ENCODE results near the gene USP38.

Gene USP38

DNA sequence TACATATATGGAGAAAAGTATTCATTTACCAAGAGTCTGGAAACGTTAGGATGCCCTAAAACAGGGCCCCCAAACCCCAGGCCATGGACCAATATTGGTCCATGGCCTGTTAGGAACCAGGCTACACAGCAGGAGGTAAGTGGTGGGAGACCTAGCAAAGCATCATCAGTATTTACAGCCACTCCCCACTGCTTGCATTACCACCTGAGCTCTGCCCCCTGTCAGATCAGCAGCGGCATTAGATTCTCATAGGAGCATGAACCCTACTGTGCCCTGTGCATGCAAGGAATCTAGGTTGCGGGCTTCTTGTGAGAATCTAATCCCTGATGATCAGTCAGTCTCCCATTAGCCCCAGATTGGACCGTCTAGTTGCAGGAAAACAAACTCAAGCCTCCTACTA lies 62.3 kb downstream of the USP38 start:
- no peak overlapping the region for H3K4ac ChIP-seq (ENCODE audit: low read depth, low read length)
- H3K79me2 ChIP-seq (ENCODE audit: control insufficient read depth, insufficient read depth, low read length, poor library complexity): no peaks in the 10 kb centered on the region
- no peak overlapping the region for H3K18ac ChIP-seq (ENCODE audit: low read length)
- no peak overlapping the region for H3K14ac ChIP-seq (ENCODE audit: low read length)
- H3K4me1 ChIP-seq (ENCODE audit: control insufficient read depth in 1 of 2, insufficient read depth in 2 of 2, low read length in 2 of 2): no peaks in the 10 kb centered on the region
- H2BK120ac ChIP-seq (ENCODE audit: insufficient read depth, low read length, poor library complexity): no peak overlapping the region
- H4K91ac ChIP-seq (ENCODE audit: low read depth, low read length): no peak overlapping the region
- no peak overlapping the region for H4K8ac ChIP-seq (ENCODE audit: low read depth, low read length)
- no peaks in the 10 kb centered on the region for H3K36me3 ChIP-seq (ENCODE audit: control insufficient read depth in 1 of 2, insufficient read depth in 2 of 2, low read length in 2 of 2)
- H3K4me2 ChIP-seq (ENCODE audit: low read length): no peak overlapping the region
- no peak for DNase-seq
- no peak overlapping the region for H3K27ac ChIP-seq (ENCODE audit: low read depth, low read length)
- H2AFZ ChIP-seq (ENCODE audit: insufficient read depth, low read length, poor library complexity): no peak overlapping the region
- peaks cover 2% of the 10 kb centered on the region for H3K9me3 ChIP-seq (ENCODE audit: insufficient read depth, low read depth, low read length)
- H4K12ac ChIP-seq (ENCODE audit: low read depth, low read length): no peak overlapping the region
- no peak overlapping the region for H3K23ac ChIP-seq (ENCODE audit: low read length)
- no peak overlapping the region for H3K9ac ChIP-seq (ENCODE audit: low read length)
- no peak overlapping the region for H2BK12ac ChIP-seq (ENCODE audit: low read length)
- H3K27me3 ChIP-seq (ENCODE audit: insufficient read depth, low read length): no peaks in the 10 kb centered on the region
- H3K4me3 ChIP-seq (ENCODE audit: low read depth, low read length): no peak overlapping the region
- H2BK5ac ChIP-seq (ENCODE audit: low read depth, low read length, poor library complexity): no peak overlapping the region
- no CpG with 5 or more reads among the region's 4 CpGs for WGBS (ENCODE audit: extremely low coverage, insufficient coverage, insufficient read length)
- no peak overlapping the region for H2AK5ac ChIP-seq (ENCODE audit: low read length)
- H3K79me1 ChIP-seq (ENCODE audit: low read length): no peaks in the 10 kb centered on the region

DNA sequence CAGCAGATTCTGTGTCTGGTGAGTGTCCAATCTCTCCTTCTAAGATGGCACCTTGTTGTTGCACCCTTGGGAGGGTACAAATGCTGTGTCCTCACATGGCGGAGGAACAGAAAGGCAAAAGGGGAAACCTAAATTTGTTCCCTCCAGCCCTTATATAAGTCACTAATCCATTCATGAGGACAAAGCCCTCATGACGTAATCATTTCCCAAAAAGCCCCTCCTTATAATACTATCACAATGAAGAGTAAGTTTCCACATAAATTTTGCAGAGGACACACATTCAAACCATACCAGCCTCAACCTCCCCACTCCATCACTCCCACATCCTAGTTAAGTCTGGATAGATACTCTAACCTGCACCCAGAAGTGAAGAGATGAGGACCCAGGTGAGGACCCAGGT lies 63.1 kb downstream of the USP38 start:
- Histone ChIP-seq H3K79me2 (ENCODE audit: control insufficient read depth, insufficient read depth, low read length, poor library complexity) (no peaks in the 10 kb centered on the region), H3K14ac (ENCODE audit: low read length) (no peak overlapping the region), H4K12ac (ENCODE audit: low read depth, low read length) (no peak overlapping the region), H3K23ac (ENCODE audit: low read length) (no peak overlapping the region), H3K4me3 (ENCODE audit: low read depth, low read length) (no peak overlapping the region), H3K36me3 (ENCODE audit: control insufficient read depth in 1 of 2, insufficient read depth in 2 of 2, low read length in 2 of 2) (no peaks in the 10 kb centered on the region), H3K27ac (ENCODE audit: low read depth, low read length) (no peak overlapping the region), H3K4ac (ENCODE audit: low read depth, low read length) (no peak overlapping the region), H2AK5ac (ENCODE audit: low read length) (no peak overlapping the region), H3K9ac (ENCODE audit: low read length) (no peak overlapping the region), H4K91ac (ENCODE audit: low read depth, low read length) (no peak overlapping the region), H3K9me3 (ENCODE audit: insufficient read depth, low read depth, low read length) (no peaks in the 10 kb centered on the region), H3K4me1 (ENCODE audit: control insufficient read depth in 1 of 2, insufficient read depth in 2 of 2, low read length in 2 of 2) (no peaks in the 10 kb centered on the region), H4K8ac (ENCODE audit: low read depth, low read length) (no peak overlapping the region), H2BK12ac (ENCODE audit: low read length) (no peak overlapping the region), H3K4me2 (ENCODE audit: low read length) (no peak overlapping the region), H3K79me1 (ENCODE audit: low read length) (no peaks in the 10 kb centered on the region), H3K18ac (ENCODE audit: low read length) (no peak overlapping the region), H2AFZ (ENCODE audit: insufficient read depth, low read length, poor library complexity) (no peak overlapping the region), H3K27me3 (ENCODE audit: insufficient read depth, low read length) (no peaks in the 10 kb centered on the region), H2BK5ac (ENCODE audit: low read depth, low read length, poor library complexity) (no peak overlapping the region), H2BK120ac (ENCODE audit: insufficient read depth, low read length, poor library complexity) (no peak overlapping the region)
- no peak for DNase-seq
- WGBS (ENCODE audit: extremely low coverage, insufficient coverage, insufficient read length): no CpG with 5 or more reads among the region's 2 CpGs

DNA sequence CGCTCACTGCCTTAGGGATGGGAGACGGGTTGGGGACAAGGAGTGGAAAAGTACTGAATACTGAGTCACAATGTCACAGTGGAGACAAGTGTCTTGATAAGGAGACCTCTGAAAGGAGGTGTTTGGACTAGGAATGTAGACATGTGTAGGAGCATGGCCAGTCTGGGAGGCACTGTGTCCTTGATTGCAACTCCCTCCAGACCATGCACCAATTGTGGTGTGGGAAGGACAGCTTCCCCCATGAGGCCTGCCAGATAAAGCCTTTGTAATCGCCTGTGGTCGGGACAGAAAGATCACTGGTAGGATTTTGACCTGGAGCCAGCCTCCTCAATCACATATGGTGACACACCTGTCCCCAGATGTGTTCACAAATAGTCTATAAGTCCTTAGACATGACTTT lies 64.1 kb downstream of the USP38 start:
- Histone ChIP-seq H4K12ac (ENCODE audit: low read depth, low read length) (no peak overlapping the region), H4K8ac (ENCODE audit: low read depth, low read length) (no peak overlapping the region), H2BK12ac (ENCODE audit: low read length) (no peak overlapping the region), H3K9ac (ENCODE audit: low read length) (no peak overlapping the region), H3K18ac (ENCODE audit: low read length) (no peak overlapping the region), H3K4me3 (ENCODE audit: low read depth, low read length) (no peak overlapping the region), H3K79me1 (ENCODE audit: low read length) (no peaks in the 10 kb centered on the region), H3K4me2 (ENCODE audit: low read length) (no peak overlapping the region), H2AK5ac (ENCODE audit: low read length) (no peak overlapping the region), H3K27ac (ENCODE audit: low read depth, low read length) (no peak overlapping the region), H3K36me3 (ENCODE audit: control insufficient read depth in 1 of 2, insufficient read depth in 2 of 2, low read length in 2 of 2) (no peaks in the 10 kb centered on the region), H2BK5ac (ENCODE audit: low read depth, low read length, poor library complexity) (no peak overlapping the region), H3K23ac (ENCODE audit: low read length) (no peak overlapping the region), H2AFZ (ENCODE audit: insufficient read depth, low read length, poor library complexity) (no peak overlapping the region), H3K27me3 (ENCODE audit: insufficient read depth, low read length) (no peaks in the 10 kb centered on the region), H4K91ac (ENCODE audit: low read depth, low read length) (no peak overlapping the region), H3K14ac (ENCODE audit: low read length) (no peak overlapping the region), H2BK120ac (ENCODE audit: insufficient read depth, low read length, poor library complexity) (no peak overlapping the region), H3K4ac (ENCODE audit: low read depth, low read length) (no peak overlapping the region), H3K4me1 (ENCODE audit: control insufficient read depth in 1 of 2, insufficient read depth in 2 of 2, low read length in 2 of 2) (no peaks in the 10 kb centered on the region), H3K9me3 (ENCODE audit: insufficient read depth, low read depth, low read length) (no peaks in the 10 kb centered on the region), H3K79me2 (ENCODE audit: control insufficient read depth, insufficient read depth, low read length, poor library complexity) (no peaks in the 10 kb centered on the region)
- no CpG with 5 or more reads among the region's 4 CpGs for WGBS (ENCODE audit: extremely low coverage, insufficient coverage, insufficient read length)
- DNase-seq: no peak

DNA sequence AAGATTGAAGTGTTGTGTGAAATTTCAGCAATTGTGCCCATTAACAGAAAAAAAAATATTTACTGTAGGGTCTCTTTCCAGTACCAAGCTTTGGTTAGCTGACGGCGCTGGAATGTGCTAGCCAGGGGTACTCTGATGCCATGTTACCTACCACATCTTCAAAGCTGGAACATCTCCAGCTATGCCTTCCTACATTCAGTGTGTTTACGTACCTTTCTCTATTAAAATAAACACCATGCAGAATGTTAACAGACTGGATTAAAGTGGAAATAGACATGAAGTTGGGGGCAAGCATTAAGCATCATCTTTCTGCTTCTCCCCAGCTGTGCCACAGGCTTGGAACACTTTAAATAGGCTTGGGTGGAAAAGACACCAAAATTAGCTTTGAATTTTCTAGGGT lies 65.9 kb downstream of the USP38 start:
- Histone ChIP-seq H2BK120ac (ENCODE audit: insufficient read depth, low read length, poor library complexity) (no peak overlapping the region), H3K4me2 (ENCODE audit: low read length) (no peak overlapping the region), H3K36me3 (ENCODE audit: control insufficient read depth in 1 of 2, insufficient read depth in 2 of 2, low read length in 2 of 2) (no peaks in the 10 kb centered on the region), H3K79me1 (ENCODE audit: low read length) (no peaks in the 10 kb centered on the region), H3K4me1 (ENCODE audit: control insufficient read depth in 1 of 2, insufficient read depth in 2 of 2, low read length in 2 of 2) (no peaks in the 10 kb centered on the region), H3K4me3 (ENCODE audit: low read depth, low read length) (no peak overlapping the region), H2BK5ac (ENCODE audit: low read depth, low read length, poor library complexity) (no peak overlapping the region), H2AK5ac (ENCODE audit: low read length) (no peak overlapping the region), H4K8ac (ENCODE audit: low read depth, low read length) (no peak overlapping the region), H2AFZ (ENCODE audit: insufficient read depth, low read length, poor library complexity) (no peak overlapping the region), H4K91ac (ENCODE audit: low read depth, low read length) (no peak overlapping the region), H3K18ac (ENCODE audit: low read length) (no peak overlapping the region), H3K9ac (ENCODE audit: low read length) (no peak overlapping the region), H3K23ac (ENCODE audit: low read length) (no peak overlapping the region), H3K27ac (ENCODE audit: low read depth, low read length) (no peak overlapping the region), H3K14ac (ENCODE audit: low read length) (no peak overlapping the region), H3K79me2 (ENCODE audit: control insufficient read depth, insufficient read depth, low read length, poor library complexity) (no peaks in the 10 kb centered on the region), H3K9me3 (ENCODE audit: insufficient read depth, low read depth, low read length) (no peaks in the 10 kb centered on the region), H3K27me3 (ENCODE audit: insufficient read depth, low read length) (no peaks in the 10 kb centered on the region), H3K4ac (ENCODE audit: low read depth, low read length) (no peak overlapping the region), H4K12ac (ENCODE audit: low read depth, low read length) (no peak overlapping the region), H2BK12ac (ENCODE audit: low read length) (no peak overlapping the region)
- WGBS (ENCODE audit: extremely low coverage, insufficient coverage, insufficient read length): no CpG with 5 or more reads among the region's 3 CpGs
- DNase-seq: no peak
